Hepatocyte (in vitro differentiated cells): ENCODE measurements around the gene RSU1.

Experiments used
- CTCF ChIP-seq: fragments of 200-600 bp; sonication (generic); IDR thresholded peaks from 2 replicates; pipeline ENCODE4 v1.5.1; 2016; ENCODE audit warnings: antibody characterized with exemption, mild to moderate bottlenecking; ENCODE audit not compliant: poor library complexity
- EZH2 ChIP-seq: fragments of 200-600 bp; sonication (generic); IDR thresholded peaks from 2 replicates; pipeline ENCODE4 v1.6.1; 2016; ENCODE audit warnings: antibody characterized with exemption, mild to moderate bottlenecking, borderline replicate concordance

- TF ChIP-seq CTCF (no peak), EZH2 (no peak)
These were observed 1.8 kb upstream of the RSU1 start for GRCh38 chr10:16819026-16819425.
